HG02642 (cell line): ENCODE results near the gene TAT.
"Not testable (repeated sequence)": the region's sequence is repeated elsewhere in the genome, so short reads cannot be mapped to it uniquely, and the experiment has no call there.

Source experiments
- ATAC-seq: cut with Tn5 transposase; IDR thresholded peaks from one replicate; pipeline ENCODE4 v1.9.1; 2021; ENCODE audit warnings: mild to moderate bottlenecking; ENCODE audit not compliant: unreplicated experiment, poor library complexity

The TAT gene

DNA sequence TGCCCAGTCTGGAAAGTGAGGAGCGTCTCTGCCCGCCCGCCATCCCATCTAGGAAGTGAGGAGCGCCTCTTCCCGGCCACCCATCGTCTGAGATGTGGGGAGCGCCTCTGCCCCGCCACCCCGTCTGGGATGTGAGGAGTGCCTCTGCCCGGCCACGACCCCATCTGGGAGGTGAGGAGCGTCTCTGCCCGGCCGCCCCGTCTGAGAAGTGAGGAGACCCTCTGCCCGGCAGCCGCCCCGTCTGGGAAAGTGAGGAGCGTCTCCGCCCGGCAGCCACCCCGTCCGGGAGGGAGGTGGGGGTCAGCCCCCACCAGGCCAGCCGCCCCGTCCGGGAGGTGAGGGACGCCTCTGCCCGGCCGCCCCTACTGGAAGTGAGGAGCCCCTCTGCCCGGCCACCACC is 12.4 kb upstream of the TAT start:
- ATAC-seq = not testable (repeated sequence)

DNA sequence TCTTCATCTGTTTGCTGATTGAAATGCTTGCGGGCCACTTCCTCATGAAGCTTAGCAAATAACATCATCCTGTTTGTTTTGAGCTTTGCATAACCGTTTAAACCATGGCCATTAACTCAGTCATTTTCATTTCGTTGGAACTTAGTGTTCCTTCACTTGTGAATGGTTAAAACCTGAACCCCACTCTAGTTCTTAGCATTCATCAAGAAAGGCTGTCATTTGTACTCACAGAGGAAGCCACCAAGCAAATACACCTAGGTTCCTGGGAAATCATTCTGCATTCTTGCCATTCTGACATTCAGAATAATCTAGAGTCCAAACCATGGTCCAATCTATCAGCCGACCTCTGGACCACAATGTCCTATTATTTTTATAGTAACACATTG is 8.4 kb upstream of the TAT start:
- no peak for ATAC-seq

DNA sequence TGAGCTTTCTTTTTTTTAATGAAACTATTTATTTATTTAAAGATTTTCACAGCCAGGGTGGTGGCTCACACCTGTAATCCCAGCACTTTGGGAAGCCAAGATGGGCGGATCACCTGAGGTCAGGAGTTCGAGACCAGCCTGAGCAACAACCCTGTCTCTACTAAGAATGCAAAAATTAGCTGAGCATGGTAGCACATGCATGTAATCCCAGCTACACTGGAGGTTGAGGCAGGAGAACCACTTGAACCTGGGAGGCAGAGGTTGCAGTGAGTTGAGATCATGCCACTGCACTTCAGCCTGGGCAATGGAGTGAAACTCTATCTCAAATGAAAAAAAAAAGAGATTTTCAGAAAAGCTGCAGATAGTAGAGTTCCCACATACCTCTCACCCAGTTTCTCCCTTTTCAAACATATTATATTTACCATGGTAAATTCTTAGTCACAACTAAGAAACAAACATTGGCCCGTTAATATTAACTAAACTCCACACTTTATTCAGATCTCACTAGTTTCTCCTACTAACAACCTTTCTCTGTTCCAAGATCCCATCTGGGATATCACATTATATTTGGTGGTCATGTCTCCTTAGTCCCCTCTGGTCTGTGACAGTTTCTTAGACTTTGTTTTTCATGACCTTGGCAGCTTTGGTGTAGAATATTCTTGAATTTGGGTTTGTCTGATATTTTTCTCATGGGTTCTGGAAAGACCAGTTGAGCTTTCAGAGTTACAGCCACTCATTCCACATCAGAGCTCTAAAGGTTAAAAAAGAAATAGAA is 7.8 kb upstream of the TAT start:
- ATAC-seq = no peak

DNA sequence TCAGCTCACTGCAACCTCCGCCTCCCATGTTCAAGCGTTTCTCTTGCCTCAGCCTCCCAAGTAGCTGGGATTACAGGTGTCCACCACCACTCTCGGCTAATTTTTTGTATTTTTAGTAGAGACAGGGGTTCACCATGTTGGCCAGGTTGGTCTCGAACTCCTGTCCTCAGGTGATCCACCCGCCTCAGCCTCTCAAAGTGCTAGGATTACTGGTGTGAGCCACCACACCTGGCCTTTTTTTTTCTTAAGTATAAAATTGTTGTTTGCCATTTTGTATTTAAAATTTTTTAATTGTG is 5.6 kb upstream of the TAT start:
- not testable (repeated sequence) for ATAC-seq

DNA sequence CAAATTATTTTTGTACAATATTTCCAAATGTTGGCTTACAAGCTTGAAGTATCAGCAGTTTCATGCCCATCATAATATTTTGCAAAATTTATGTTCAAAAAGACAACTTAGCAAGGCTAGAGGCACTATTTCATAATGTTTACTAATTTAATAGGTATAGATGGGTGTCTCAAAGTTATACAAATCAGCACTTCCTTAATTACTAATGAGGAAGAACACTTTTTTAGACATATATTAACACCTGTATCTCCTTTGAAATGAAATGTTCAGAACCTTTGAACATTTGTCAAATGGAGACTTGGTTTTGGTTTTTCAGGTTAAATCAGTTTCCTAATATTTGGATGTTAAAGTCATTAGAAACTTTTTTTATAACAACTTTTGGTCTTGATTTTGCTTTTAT is 2.2 kb downstream of the TAT start:
- no peak for ATAC-seq

DNA sequence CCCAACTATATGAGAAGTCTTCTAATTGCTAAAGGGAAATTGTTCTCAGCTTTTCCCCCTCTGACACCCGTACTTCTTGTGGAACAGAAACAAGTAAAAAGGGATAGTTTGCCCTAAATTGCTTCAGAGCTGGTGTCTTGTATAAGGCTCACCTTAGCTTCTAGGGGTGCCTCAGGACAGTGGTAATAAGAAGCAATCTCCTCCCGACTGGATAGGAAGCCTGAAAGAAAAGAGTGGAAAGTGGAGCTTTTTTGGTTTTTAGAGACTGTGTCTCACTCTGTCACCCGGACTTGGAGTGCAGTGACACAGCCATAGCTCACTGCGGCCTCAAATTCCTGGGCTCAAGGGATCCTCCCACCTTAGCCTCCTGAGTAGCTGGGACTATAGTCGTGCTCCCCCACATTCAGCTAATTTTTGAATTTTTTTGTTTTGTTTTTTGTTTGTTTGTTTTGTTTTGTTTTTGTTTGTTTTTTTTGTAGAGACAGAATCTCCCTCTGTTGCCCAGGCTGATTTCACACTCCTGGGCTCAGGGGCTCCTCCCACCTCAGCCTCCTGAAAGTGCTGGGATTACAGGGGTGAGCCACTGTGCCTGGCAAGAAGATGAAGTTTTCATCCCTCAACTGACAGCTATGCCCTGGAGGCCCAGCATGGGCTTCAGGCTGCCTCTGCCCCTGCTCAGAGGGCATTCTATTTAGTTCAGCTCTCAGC is 3.4 kb downstream of the TAT start:
- ATAC-seq = no peak

DNA sequence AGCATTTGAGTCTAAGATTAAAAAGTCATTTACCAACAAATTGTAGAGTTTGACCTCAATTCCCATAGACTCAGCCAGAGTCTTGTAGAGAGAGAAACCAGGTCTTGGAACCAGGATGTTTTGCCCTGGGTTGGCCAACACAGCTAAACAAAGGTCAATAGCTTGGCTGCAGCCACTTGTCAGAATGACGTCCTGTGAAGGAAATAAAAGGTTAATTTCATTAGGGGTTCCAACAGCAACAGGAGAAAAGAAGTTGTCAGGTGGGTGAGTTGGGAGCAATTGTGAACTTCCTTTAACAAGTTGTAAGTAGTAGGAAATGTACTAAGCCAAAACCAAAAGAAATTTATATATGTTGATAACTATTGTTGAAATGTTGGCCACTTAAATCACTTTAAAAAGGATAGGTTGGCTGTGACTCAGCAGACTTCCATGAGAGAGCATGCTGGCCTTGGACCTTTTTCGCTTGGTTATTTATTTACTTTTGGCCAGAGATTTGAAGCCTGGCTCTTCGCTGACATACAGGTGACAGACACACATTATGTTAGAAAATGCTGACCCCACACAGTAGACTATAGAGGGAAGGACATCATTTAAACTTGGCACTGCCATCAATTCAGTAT is 4.3 kb downstream of the TAT start:
- ATAC-seq = no peak

DNA sequence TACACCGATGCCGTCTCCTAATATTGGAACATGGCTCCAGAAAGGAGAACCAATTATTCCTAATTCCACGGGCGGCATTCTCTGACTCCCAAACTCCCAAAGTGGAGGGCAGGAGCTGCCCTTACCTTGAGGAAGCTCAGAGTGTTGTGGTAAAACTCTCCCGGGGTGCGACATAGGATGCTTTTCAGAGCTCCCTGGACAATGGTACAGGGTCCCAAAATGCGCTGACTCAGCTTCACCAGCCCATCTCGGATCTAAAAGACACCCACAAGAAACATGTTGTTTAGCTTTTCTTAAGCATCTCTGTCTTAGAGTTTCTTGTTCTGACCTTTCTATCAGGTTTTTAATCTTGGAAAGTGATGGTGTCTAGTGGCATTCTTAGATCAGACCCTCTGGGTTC is 6.7 kb downstream of the TAT start:
- no peak for ATAC-seq

DNA sequence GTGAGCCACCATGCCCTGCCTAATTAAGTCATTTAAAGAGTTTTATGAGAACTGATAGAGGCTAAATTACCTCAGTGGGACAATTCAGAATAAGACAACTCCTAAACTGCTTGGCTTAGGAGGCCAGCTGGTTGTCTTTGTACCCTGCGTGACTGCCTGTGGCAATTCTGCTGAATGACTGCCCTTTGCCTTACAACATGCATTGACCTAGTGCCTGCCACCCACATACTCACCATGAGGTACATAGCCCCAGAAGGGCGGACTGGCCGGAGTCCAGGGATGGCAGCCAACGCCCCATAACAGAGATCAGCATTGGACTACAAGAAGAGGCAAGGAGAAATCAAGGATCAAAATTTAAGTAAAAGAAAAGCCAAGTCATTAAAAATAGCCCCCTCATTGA is 7.3 kb downstream of the TAT start:
- no peak for ATAC-seq

DNA sequence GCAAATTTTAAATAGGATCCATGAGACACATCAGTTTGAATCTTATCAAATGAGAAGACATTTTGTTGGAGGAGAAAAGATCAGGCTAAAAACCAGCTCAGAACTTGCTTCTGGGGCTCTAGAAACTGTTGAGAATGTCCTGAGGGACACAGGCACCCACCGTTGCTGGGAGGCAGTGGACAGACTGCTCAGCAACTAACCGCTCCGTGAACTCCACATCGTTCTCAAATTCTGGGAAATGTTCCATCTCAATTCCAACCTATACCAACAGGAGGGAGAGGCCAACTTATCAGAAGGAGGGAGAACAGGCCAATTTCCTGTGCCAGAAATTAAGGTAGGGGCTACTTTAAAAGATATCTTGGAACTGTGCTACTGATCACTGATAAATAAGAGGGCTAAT is 8.3 kb downstream of the TAT start:
- ATAC-seq = no peak

DNA sequence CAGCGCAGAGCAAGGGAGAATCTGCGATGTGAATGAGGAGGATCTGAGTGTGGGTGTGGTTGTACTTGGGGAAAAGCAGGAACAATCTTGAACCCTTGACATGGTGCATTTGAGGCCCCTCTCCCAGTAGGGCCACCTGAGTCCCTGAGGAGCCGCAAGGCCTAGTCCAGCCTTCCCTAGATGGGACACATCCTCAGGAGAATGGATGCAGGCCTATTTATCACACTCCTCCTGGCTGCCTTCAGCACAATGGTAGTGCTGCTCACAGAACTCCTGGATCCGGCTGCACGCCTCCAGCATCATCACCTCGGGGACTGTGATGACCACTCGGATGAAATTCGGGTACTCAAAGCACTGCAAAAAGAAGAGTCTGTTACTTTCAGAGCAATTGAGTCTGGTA is 9.0 kb downstream of the TAT start:
- no peak for ATAC-seq

DNA sequence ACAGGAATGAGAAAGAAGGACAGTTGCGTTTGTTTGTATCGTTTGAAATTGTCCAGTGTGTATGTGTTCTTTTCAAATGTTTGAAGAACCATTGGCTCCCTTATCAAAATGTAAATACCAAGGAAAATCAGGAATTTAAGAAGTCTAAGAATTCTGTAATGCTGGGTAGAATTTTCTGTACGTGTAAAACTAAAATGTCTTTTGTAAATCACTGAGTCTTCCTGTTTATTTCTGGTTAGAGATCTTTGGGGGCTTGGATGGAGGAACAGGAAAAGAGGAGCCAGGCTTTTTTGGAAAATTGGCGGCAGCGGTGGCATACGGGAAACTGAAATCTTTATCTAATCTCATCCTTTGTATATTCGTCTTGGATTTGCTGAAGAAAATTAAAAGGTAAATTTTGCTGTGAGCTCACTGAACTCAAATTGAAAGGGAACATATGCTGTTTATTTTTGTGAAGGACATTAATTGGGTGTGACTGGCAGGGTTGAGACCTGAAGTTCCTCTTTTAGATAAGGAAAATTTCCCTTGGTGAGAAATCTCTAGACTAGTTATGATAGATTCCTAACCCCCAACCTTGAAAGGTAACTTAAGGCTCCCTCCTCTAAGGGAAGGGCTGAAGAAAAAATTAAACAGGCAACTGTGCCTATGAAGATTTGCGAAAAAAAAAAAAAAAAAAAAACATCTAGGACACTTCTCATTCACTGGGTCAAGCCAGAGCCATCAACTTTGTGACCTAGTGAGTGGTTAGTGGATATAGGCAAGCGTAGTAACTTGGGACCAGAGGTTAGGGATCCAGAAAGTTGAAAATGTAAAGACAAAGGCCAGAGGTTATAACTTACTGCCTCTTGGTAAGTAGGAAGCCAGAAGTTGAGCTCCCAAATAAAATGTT is 10.8 kb downstream of the TAT start:
- no peak for ATAC-seq

DNA sequence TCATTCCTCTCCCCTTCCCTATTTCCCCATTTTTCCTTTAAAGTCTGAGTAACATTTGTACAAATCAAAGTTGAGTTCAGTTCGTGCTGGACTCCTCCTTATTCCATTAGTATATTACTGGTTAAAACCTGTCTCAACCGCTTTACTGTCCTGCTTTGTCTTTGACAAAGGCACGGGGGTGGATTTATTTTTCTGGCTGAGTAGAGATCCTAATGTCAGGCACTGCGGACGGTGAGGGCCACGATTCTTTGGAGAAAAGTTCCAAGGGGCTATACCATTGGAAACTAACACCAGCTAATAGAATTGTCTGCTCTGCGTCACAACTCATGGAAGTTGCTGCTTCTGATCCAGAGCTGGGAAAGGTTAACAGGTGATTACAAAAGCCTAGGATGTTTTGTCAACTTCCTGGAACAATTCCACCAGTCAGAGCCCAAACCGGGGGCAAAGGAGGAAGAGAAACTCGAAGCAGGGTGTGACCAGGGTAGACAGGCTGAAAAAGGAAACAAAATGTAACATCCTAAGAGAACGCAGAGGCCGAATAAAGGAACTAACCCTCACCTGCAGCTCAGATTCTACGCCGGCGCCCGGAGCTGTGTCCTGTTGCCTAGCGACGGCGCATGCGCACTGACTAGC is 12.4 kb downstream of the TAT start:
- ATAC-seq = peak; percentile 0

DNA sequence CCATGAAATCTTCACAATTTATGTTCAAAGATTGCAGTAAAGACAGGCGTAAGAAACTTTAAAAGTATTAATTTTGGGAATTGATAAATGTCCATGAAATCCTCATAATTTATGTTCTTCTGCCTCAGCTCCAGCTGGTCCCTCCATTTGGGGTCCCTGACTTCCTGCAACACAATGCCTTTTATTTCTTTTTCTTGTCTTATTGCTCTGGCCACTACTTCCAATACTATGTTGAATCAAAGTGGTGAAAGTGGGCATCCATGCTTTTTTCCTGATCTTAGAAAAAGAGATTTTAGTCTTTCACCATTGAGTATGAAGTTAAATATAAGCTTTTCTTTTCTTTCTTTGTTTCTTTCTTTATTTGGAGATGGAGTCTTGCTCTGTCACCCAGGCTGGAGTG is 14.3 kb downstream of the TAT start:
- ATAC-seq = no peak

DNA sequence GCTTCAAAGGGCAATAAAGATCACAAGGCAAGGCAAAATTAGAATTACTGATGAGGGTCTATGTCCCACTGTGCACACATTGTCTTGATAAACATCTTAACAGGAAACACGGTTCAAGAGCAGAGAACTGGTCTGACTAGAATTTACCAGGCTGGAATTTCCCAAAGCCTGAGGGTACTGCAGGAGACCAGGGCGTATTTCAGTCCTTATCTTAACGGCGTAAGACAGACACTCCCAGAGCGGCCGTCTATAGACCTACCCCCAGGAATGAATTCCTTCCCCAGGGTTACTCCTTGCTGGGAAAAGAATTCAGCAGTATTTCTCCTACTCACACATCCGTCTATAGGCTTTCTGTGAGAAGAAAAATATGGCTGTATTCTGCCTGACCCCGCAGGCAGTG is 15.0 kb downstream of the TAT start:
- not testable (repeated sequence) for ATAC-seq

DNA sequence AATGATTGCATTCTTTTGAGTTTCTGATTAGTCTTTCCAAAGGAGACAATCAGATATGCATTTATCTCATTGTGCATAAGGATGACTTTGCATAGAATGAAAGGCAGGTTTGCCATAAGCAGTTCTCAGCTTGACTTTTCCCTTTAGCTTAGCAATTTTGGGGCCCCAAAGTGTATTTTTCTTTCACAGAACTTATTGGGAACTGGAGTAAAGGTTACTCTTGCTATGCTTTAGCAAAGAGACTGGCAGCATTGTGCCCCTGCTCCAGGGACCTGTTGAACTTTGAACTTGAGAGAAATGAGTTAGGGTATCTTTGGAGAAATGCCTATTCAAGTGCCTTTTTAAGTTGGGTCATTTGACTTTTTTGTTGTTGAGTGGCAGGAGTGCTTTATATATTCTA is 17.0 kb downstream of the TAT start:
- ATAC-seq = no peak

DNA sequence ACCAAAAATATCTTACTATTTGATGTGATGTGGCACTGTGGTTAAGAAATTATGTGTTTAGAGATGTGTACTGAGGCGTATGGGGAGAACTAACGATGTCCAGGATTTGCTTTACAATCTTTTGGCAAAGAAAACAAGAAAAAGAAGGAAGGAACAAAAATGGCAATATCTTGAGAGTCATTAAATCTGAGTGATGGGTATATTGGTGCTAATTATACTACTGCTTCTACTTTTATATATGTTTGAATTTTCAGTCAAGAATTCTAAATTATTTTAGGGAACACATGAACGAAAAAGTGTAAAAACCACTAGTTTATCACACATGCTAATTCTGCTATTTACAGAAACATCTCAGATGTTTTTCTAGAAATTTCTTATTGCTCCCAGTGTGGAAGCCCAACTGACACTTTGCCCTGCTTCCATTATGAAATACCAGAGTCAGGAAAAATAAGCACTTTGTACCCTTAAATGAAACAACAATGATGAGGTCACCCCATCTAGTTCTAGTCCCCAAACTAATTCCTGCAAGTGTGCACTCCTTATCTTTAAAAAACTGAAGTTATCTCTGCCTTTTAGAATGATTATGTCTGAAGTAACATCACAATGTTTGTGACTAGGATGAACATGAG is 18.8 kb downstream of the TAT start:
- ATAC-seq = no peak

DNA sequence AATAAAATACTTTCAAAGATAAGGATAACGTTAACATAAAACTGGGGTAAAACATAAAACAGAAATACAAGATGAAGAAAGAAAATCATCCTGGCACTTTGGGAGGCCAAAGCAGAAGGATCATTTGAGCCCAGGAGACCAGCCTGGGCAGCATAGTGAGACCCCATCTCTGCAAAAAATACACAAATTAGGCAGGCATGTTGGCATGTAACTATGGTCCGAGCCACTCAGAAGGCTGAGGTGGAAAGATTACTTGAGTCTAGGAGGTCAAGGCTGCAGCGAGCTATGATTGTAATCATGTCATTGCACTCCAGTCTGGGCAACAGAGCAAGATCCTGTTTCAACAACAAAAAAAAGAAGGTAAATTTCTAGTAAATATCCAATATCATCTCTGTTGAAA is 19.6 kb downstream of the TAT start:
- ATAC-seq = no peak

DNA sequence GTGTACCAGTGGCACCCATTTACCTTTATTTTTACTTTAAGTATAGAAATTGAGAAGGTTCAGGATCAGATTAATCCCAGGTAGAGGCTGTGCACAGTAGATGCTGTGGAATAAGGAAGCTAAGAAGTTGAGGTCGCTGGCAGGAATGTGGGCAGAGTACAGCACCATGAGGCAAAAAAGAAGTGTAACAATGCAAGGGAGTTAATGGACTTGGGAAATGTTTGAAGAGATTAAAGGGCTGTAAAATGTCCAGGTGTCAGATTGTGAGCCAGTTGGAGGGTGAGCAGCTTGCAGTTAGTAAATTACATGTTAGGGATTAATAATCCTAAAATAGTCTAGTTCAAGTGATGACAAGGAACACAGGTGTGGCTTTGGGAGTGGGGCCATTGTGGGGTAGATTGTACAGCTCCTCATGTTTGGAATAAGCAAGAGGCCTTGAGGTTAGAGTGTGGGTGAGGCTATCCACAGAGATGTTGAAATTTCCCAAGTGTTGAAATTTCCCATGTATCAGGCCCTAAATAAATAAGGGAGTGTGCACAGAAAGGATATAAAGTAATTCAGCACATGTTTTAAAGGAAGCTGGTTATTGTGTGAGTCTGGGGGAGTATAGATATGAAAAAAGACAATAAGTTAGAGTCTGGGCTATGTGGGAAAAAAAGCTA is 21.5 kb downstream of the TAT start:
- ATAC-seq = no peak
